Neutrophil (primary cell): Measurements from ENCODE around the gene TMEM161A.
A peak's percentile ranks its signal among the peaks of the same experiment; 100 is the strongest.

Source experiments
- H3K27ac ChIP-seq: fragments of 200-600 bp; sonication (generic); 2 replicates; pipeline ENCODE4 v1.5.1; 2016; ENCODE audit warnings: mild to moderate bottlenecking, moderate library complexity
- H3K27me3 ChIP-seq: fragments of 200-600 bp; sonication (generic); 2 replicates; pipeline ENCODE4 v1.6.0; 2016; ENCODE audit warnings: mild to moderate bottlenecking
- H3K36me3 ChIP-seq: fragments of 200-600 bp; sonication (generic); 2 replicates; pipeline ENCODE4 v1.5.1; 2017
- H3K4me1 ChIP-seq, 2 experiments: fragments of 200-600 bp in 1 of 2; sonication (generic) in 1 of 2; 1 replicate in 1 of 2; 2 replicates in 1 of 2; pipeline versions ENCODE4 v1.5.1 to v1.6.1; 2013 to 2016; ENCODE audit warnings: low read depth in 1 of 2, low read length in 1 of 2, mild to moderate bottlenecking in 1 of 2, moderate library complexity in 1 of 2; ENCODE audit not compliant: control insufficient read depth in 1 of 2, insufficient read depth in 1 of 2
- H3K4me3 ChIP-seq, 2 experiments: fragments of 200-600 bp in 1 of 2; sonication (generic) in 1 of 2; 1 replicate in 1 of 2; 2 replicates in 1 of 2; pipeline ENCODE4 v1.5.1; 2013 to 2016; ENCODE audit warnings: low read depth in 1 of 2, low read length in 1 of 2, mild to moderate bottlenecking in 1 of 2, moderate library complexity in 1 of 2
- H3K9me3 ChIP-seq: fragments of 200-600 bp; sonication (generic); 2 replicates; pipeline ENCODE4 v1.5.1; 2016
- CTCF ChIP-seq: fragments of 200-600 bp; sonication (generic); IDR thresholded peaks from 2 replicates; pipeline ENCODE4 v1.5.1; 2016; ENCODE audit warnings: antibody characterized with exemption

The TMEM161A gene

GRCh38 chr19:19145684-19146608 lies 7.7 kb upstream of the TMEM161A start:
- H3K4me1 ChIP-seq: peaks cover 0 to 6% of the 10 kb centered on the region in 2 experiments
- TF ChIP-seq CTCF: peak; percentile 92
- H3K4me3 ChIP-seq: no peak overlapping the region
- H3K36me3 ChIP-seq: peaks cover 47% of the 10 kb centered on the region
- H3K27me3 ChIP-seq: no peaks in the 10 kb centered on the region
- no peaks in the 10 kb centered on the region for H3K9me3 ChIP-seq
- no peak overlapping the region for H3K27ac ChIP-seq

GRCh38 chr19:19145281-19145680 lies 7.0 kb upstream of the TMEM161A start:
- H3K36me3 ChIP-seq: peaks cover 41% of the 10 kb centered on the region
- H3K27me3 ChIP-seq: no peaks in the 10 kb centered on the region
- no peak overlapping the region for H3K4me3 ChIP-seq
- no peak for TF ChIP-seq CTCF
- no peaks in the 10 kb centered on the region for H3K9me3 ChIP-seq
- H3K27ac ChIP-seq: no peak overlapping the region
- H3K4me1 ChIP-seq: peaks cover 0 to 6% of the 10 kb centered on the region in 2 experiments

DNA sequence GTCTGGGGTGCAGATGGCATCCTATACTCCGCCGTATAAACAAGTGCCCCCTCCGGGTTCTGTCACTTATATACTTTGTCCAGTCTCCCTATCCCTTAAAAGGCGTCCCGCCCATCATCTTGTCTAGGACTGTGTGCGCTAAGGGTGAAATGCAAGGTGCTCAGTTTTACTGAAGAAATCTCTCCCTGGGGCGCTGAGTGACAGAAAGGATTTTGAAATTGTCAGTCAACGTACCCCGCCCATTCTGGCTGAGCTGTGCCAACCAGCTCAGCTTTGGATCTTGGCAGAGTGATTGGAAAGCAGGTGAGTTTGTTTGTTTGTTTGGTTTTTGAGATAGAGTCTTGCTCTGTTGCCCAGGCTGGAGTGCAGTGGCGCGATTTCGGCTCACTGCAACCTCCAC lies 4.1 kb upstream of the TMEM161A start:
- Histone ChIP-seq H3K27me3 (peaks cover 7% of the 10 kb centered on the region), H3K9me3 (no peaks in the 10 kb centered on the region), H3K4me3 (no peak overlapping the region), H3K4me1 (peaks cover 11 to 28% of the 10 kb centered on the region in 2 experiments), H3K27ac (no peak overlapping the region), H3K36me3 (peaks cover 13% of the 10 kb centered on the region)
- TF ChIP-seq CTCF: no peak

DNA sequence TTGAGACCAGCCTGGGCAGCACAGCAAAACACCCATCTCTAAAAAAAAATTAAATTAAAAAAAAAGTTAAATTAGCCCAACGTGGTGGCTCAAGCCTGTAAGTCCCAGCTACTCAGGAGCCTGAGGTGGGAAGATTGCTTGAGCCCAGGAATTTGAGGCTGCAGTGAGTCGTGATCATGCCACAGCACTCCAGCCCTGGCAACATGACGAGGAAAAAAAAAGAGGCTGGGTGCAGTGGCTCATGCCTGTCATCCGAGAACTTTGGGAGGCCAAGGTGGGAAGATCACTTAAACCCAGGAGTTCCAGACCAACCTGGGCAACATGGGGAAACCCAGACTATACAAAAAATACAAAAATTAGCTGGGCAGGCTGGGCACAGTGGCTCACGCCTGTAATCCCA lies 2.2 kb upstream of the TMEM161A start:
- H3K27ac ChIP-seq: no peak overlapping the region
- no peak for TF ChIP-seq CTCF

DNA sequence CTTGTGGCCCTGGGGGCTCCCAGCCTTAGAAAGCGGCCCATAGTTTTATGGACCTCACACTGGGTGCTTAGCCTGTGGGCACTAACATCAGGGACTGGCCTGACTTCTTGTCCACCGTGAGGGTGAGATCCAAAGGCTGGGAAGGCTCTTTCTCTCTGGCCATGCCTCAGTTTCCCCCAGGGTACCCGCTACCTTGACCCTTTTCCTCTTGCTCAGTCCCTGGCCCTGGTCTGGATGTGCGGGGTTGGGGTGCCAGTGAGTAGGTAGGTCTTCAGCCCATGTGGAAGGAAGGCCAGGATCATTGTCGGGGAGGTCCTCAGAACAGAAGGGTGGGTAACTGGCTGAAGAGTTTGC lies 1.6 kb upstream of the TMEM161A start:
- Histone ChIP-seq H3K27ac (no peak overlapping the region), H3K4me3 (no peak overlapping the region), H3K9me3 (no peaks in the 10 kb centered on the region), H3K4me1 (peaks cover 12 to 23% of the 10 kb centered on the region in 2 experiments), H3K27me3 (peaks cover 15% of the 10 kb centered on the region), H3K36me3 (no peaks in the 10 kb centered on the region)
- TF ChIP-seq CTCF: no peak

More for the DNA sequence above, 2.2 kb upstream of the TMEM161A start:
- no peaks in the 10 kb centered on the region for H3K9me3 ChIP-seq
- H3K4me1 ChIP-seq: peaks cover 11 to 22% of the 10 kb centered on the region in 2 experiments
- no peak overlapping the region for H3K4me3 ChIP-seq
- H3K27me3 ChIP-seq: peaks cover 15% of the 10 kb centered on the region
- H3K36me3 ChIP-seq: no peaks in the 10 kb centered on the region
